Neural progenitor cell (in vitro differentiated cells): Measurements from ENCODE around the gene JAK1. TPM values are rescaled to one million over a fixed set of nuclear protein-coding genes. Genes with fewer than 3 reads are reported as not detected.

ENCODE experiments used
- DNase-seq: peaks from one replicate; pipeline ENCODE4 v3.0.0-alpha.2; 2016; ENCODE audit warnings: low spot score
- H2AFZ ChIP-seq: fragments of 200-600 bp; sonication (generic); replicated peaks from 2 replicates; pipeline ENCODE4 v1.6.1; 2016; ENCODE audit warnings: antibody characterized with exemption
- H3F3A ChIP-seq: fragments of 200-600 bp; sonication (generic); 2 replicates; pipeline ENCODE4 v1.6.1; 2016; ENCODE audit warnings: antibody characterized with exemption, low read depth
- H3K27ac ChIP-seq: fragments of 200-600 bp; sonication (generic); 2 replicates; pipeline ENCODE4 v1.5.1; 2016; ENCODE audit warnings: mild to moderate bottlenecking
- H3K27me3 ChIP-seq: fragments of 200-600 bp; sonication (generic); 2 replicates; pipeline ENCODE4 v1.6.1; 2016; ENCODE audit warnings: mild to moderate bottlenecking, moderate library complexity
- H3K36me3 ChIP-seq: fragments of 200-600 bp; sonication (generic); 2 replicates; pipeline ENCODE4 v1.5.1; 2016
- H3K4me1 ChIP-seq: fragments of 200-600 bp; sonication (generic); 2 replicates; pipeline ENCODE4 v1.6.1; 2016; ENCODE audit warnings: mixed run types
- H3K4me2 ChIP-seq: fragments of 200-600 bp; sonication (generic); 2 replicates; pipeline ENCODE4 v1.6.1; 2016
- H3K4me3 ChIP-seq: fragments of 200-600 bp; sonication (generic); 2 replicates; pipeline ENCODE4 v1.5.1; 2016
- H3K79me2 ChIP-seq: fragments of 200-600 bp; sonication (generic); 2 replicates; pipeline ENCODE4 v1.6.1; 2016; ENCODE audit warnings: low read depth
- H3K9ac ChIP-seq: fragments of 200-600 bp; sonication (generic); 2 replicates; pipeline ENCODE4 v1.6.1; 2016
- H3K9me3 ChIP-seq: fragments of 200-600 bp; sonication (generic); 2 replicates; pipeline ENCODE4 v1.5.1; 2016; ENCODE audit warnings: low read depth
- H4K20me1 ChIP-seq: fragments of 200-600 bp; sonication (generic); 2 replicates; pipeline ENCODE4 v1.6.1; 2016; ENCODE audit warnings: low read depth
- H3K27ac Mint-ChIP-seq: 3 replicates; pipeline ENCODE4 v1.8.0; 2021; ENCODE audit warnings: mixed read lengths
- H3K27me3 Mint-ChIP-seq: 2 replicates; pipeline ENCODE4 v1.8.0; 2022; ENCODE audit warnings: low read depth, mild to moderate bottlenecking, inconsistent platforms, moderate library complexity, mixed read lengths; ENCODE audit not compliant: insufficient read depth
- H3K36me3 Mint-ChIP-seq: 3 replicates; pipeline ENCODE4 v1.8.0; 2021; ENCODE audit warnings: mixed read lengths
- H3K4me1 Mint-ChIP-seq: 3 replicates; pipeline ENCODE4 v1.8.0; 2021; ENCODE audit warnings: mixed read lengths
- H3K4me3 Mint-ChIP-seq: 3 replicates; pipeline ENCODE4 v1.8.0; 2021; ENCODE audit warnings: mild to moderate bottlenecking, moderate library complexity, mixed read lengths
- H3K9me3 Mint-ChIP-seq: 3 replicates; pipeline ENCODE4 v1.8.0; 2020; ENCODE audit warnings: mixed read lengths
- CTCF ChIP-seq: fragments of 200-600 bp; sonication (generic); IDR thresholded peaks from 2 replicates; pipeline ENCODE4 v1.5.1; 2017; ENCODE audit warnings: antibody characterized with exemption, mild to moderate bottlenecking
- EZH2 ChIP-seq: fragments of 200-600 bp; sonication (generic); IDR thresholded peaks from 2 replicates; pipeline ENCODE4 v1.6.1; 2017; ENCODE audit warnings: antibody characterized with exemption, mild to moderate bottlenecking, moderate library complexity
- EZH2phosphoT487 ChIP-seq: fragments of 200-600 bp; sonication (generic); IDR thresholded peaks from 2 replicates; pipeline ENCODE4 v1.6.1; 2017; ENCODE audit warnings: antibody characterized with exemption
- total RNA-seq: library from RNA; depleted of rRNA; stranded (reverse); fragments of >200 nt; gene quantifications from 2 replicates; pipeline ENCODE4 v1.2.3, GENCODE V29; 2015; ENCODE audit warnings: low replicate concordance

Gene JAK1
- total RNA-seq, 1 donor from 2014 or later, result 6.5 TPM

GRCh38 chr1:64975127-64975526 is 8.8 kb upstream of the JAK1 start:
- H3K4me3 Mint-ChIP-seq, result no peak overlapping the region
- Histone ChIP-seq H3K27me3 (no peaks in the 10 kb centered on the region), H2AFZ (no peak overlapping the region), H3K9me3 (no peaks in the 10 kb centered on the region), H3K4me3 (no peak overlapping the region), H3K27ac (no peak overlapping the region), H3K9ac (no peak overlapping the region), H3K4me2 (no peak overlapping the region), H4K20me1 (no peaks in the 10 kb centered on the region), H3K4me1 (peaks cover 2% of the 10 kb centered on the region), H3K79me2 (no peaks in the 10 kb centered on the region), H3F3A (peaks cover 4% of the 10 kb centered on the region), H3K36me3 (no peaks in the 10 kb centered on the region)
- TF ChIP-seq EZH2, result no peak
- no peak for TF ChIP-seq CTCF
- no peak for TF ChIP-seq EZH2phosphoT487
- H3K27ac Mint-ChIP-seq, result no peak overlapping the region
- peaks cover 2% of the 10 kb centered on the region for H3K27me3 Mint-ChIP-seq
- H3K36me3 Mint-ChIP-seq, result no peaks in the 10 kb centered on the region
- H3K4me1 Mint-ChIP-seq, result peaks cover 11% of the 10 kb centered on the region
- H3K9me3 Mint-ChIP-seq, result no peaks in the 10 kb centered on the region
- no peak for DNase-seq

GRCh38 chr1:64974288-64974825 is 8.0 kb upstream of the JAK1 start:
- H2AFZ ChIP-seq, result no peak overlapping the region
- no peaks in the 10 kb centered on the region for H3K79me2 ChIP-seq
- H3K9ac ChIP-seq, result no peak overlapping the region
- no peaks in the 10 kb centered on the region for H3K36me3 Mint-ChIP-seq
- H4K20me1 ChIP-seq, result no peaks in the 10 kb centered on the region
- H3K36me3 ChIP-seq, result no peaks in the 10 kb centered on the region
- peaks cover 2% of the 10 kb centered on the region for H3K4me1 ChIP-seq
- peaks cover 14% of the 10 kb centered on the region for H3K4me1 Mint-ChIP-seq
- no peak overlapping the region for H3K4me3 Mint-ChIP-seq
- no peak overlapping the region for H3K4me3 ChIP-seq
- TF ChIP-seq EZH2 (no peak), EZH2phosphoT487 (no peak), CTCF (no peak)
- no peak overlapping the region for H3K27ac ChIP-seq
- no peak overlapping the region for H3K27ac Mint-ChIP-seq
- no peaks in the 10 kb centered on the region for H3K9me3 Mint-ChIP-seq
- H3K4me2 ChIP-seq, result no peak overlapping the region
- no peaks in the 10 kb centered on the region for H3K9me3 ChIP-seq
- H3K27me3 Mint-ChIP-seq, result no peaks in the 10 kb centered on the region
- H3F3A ChIP-seq, result peaks cover 4% of the 10 kb centered on the region
- no peak for DNase-seq
- no peaks in the 10 kb centered on the region for H3K27me3 ChIP-seq

GRCh38 chr1:64973061-64973647 is 6.8 kb upstream of the JAK1 start:
- H3F3A ChIP-seq, result peaks cover 4% of the 10 kb centered on the region
- peaks cover 2% of the 10 kb centered on the region for H3K4me1 ChIP-seq
- no peaks in the 10 kb centered on the region for H3K9me3 Mint-ChIP-seq
- H3K9ac ChIP-seq, result no peak overlapping the region
- peaks cover 2% of the 10 kb centered on the region for H3K27me3 ChIP-seq
- no peaks in the 10 kb centered on the region for H3K27me3 Mint-ChIP-seq
- no peak overlapping the region for H3K4me3 Mint-ChIP-seq
- no peaks in the 10 kb centered on the region for H3K36me3 Mint-ChIP-seq
- peaks cover 15% of the 10 kb centered on the region for H3K4me1 Mint-ChIP-seq
- no peak for DNase-seq
- no peak overlapping the region for H3K4me3 ChIP-seq
- no peaks in the 10 kb centered on the region for H4K20me1 ChIP-seq
- H3K36me3 ChIP-seq, result no peaks in the 10 kb centered on the region
- no peaks in the 10 kb centered on the region for H3K9me3 ChIP-seq
- no peak overlapping the region for H3K4me2 ChIP-seq
- H3K79me2 ChIP-seq, result no peaks in the 10 kb centered on the region
- H2AFZ ChIP-seq, result no peak overlapping the region
- no peak overlapping the region for H3K27ac Mint-ChIP-seq
- no peak overlapping the region for H3K27ac ChIP-seq
- TF ChIP-seq EZH2phosphoT487 (no peak), EZH2 (no peak), CTCF (no peak)
